ENCODE results near the gene CRY2.

Gene CRY2

DNA sequence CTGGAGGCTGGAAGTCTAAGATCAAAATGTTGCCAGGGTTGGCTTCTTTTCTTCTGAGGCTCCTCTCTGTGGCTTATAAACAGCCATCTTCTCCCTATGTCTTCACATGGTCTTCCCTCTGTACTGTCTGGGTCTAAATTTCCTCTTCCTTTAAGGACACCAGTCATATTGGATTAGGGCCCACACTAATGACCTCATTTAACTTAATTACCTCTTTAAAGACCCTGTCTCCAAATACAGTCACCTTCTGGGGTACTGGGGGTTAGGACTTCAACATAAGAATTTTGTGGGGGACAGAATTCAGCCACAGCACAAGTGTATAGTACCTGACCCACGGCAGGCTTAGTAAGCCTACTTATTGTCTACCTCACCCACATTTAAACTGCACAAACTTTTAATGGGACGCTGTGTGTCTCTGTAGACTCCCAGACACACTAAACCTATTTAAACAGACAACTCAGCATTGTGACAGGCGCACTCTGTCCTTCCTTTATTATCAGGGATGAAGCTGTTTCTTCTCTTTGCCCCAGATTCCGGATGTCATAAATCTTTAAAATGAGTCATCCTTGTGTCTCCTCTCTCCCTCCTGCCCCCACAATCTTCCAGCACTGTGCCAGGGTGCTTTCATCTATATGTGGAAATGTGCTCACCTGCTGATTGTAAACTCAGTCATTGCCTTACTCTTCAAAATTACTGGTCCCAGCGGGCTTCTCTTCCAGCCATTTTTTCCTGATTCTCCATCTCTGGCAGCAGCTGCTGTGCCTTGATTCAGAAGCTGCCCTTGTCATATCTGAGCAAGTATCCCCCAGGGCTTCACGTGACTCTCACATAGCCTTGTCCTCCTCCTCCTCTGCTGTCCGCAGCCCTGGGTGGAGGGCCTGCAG lies 32.8 kb downstream of the CRY2 start:
- peak; percentile 62 for DNase-seq (ENCODE audit: low read depth)
- H3K4me3 ChIP-seq (ENCODE audit: control insufficient read depth, low read depth, low read length) = no peak overlapping the region
- TF ChIP-seq, protein P1, sequence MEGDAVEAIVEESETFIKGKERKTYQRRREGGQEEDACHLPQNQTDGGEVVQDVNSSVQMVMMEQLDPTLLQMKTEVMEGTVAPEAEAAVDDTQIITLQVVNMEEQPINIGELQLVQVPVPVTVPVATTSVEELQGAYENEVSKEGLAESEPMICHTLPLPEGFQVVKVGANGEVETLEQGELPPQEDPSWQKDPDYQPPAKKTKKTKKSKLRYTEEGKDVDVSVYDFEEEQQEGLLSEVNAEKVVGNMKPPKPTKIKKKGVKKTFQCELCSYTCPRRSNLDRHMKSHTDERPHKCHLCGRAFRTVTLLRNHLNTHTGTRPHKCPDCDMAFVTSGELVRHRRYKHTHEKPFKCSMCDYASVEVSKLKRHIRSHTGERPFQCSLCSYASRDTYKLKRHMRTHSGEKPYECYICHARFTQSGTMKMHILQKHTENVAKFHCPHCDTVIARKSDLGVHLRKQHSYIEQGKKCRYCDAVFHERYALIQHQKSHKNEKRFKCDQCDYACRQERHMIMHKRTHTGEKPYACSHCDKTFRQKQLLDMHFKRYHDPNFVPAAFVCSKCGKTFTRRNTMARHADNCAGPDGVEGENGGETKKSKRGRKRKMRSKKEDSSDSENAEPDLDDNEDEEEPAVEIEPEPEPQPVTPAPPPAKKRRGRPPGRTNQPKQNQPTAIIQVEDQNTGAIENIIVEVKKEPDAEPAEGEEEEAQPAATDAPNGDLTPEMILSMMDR (conservative IDR thresholded peaks at IDR 0.05; ENCODE audit: control insufficient read depth, insufficient read depth, low read depth, low read length) = no peak

DNA sequence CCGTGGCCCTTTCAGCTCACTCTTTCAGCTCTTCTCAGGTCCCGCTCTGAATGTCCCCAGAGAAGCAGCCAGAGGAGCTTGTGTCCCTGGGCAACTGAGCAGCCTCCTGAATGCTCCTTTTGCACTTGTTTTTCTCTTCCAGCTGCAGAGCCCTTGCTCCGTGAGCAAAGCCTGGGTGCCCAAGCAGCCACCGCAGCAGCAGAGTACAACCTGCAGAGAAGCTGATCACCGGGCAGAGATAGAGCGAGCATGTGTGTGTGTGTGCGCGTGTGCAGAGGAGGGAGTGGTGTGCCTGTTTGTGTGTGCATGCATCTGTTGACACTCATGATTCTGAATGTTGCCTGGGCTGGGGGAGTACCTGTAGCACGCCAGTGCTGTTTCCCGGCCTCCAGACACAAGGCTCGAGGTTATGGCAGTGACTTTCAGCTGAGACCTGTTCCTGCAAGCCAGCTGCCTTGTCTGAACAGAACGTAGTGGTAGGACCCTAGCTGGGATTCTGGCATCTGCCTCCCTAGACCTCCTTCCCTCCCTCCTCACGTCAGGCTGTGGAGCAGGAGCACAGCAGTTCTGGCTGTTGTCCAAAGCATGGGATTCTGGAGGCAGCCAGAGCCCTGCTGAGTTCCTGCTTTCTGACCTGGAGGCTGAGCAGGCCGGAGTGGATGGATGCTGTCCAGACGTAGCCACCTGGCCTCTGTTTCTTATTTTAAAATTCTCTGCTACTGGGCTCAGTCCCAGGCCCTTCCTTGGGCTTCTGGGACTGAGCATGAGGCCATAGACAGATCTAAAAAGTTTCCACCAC lies 33.7 kb downstream of the CRY2 start:
- TF ChIP-seq, protein P1 (conservative IDR thresholded peaks at IDR 0.05; ENCODE audit: control insufficient read depth, insufficient read depth, low read depth, low read length) = no peak
- DNase-seq (ENCODE audit: low read depth) = no peak

DNA sequence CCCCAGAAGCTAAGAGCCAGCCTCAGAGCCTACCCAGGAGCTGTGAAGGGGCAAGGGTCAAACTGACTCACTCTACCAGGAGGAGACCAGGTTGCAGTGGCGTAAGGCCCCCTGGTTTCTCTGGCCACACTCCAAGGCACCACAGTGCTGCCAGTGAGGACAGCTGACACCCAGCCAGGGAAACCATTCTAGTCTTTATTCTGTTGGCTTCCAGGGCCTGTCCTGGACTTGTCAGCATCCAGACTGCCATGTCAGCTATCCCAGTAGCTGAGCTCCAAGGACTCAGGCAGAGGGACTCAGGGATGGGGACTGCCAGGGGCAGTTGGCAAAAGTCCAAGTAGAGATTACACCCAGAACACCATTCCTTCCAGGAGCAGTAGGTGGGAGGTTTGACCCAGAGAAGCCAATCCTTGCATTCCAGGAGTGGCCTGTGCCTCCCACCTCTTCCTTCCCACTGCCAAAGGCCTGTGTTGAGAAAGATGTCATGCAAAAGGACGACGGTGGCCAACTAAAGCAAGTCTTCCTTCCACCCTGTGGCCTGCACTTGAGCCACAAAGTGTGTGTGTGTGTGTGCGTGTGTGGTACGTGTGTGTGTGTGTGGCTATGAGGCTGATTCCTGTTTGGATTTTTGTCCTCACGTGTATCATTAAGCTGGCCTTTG lies 34.6 kb downstream of the CRY2 start:
- no peak for DNase-seq (ENCODE audit: low read depth)
- H3K4me3 ChIP-seq (ENCODE audit: control insufficient read depth, low read depth, low read length) = no peak overlapping the region
- TF ChIP-seq, protein P1 (conservative IDR thresholded peaks at IDR 0.05; ENCODE audit: control insufficient read depth, insufficient read depth, low read depth, low read length) = no peak

More for the DNA sequence above, 33.7 kb downstream of the CRY2 start:
- no peak overlapping the region for H3K4me3 ChIP-seq (ENCODE audit: control insufficient read depth, low read depth, low read length)

DNA sequence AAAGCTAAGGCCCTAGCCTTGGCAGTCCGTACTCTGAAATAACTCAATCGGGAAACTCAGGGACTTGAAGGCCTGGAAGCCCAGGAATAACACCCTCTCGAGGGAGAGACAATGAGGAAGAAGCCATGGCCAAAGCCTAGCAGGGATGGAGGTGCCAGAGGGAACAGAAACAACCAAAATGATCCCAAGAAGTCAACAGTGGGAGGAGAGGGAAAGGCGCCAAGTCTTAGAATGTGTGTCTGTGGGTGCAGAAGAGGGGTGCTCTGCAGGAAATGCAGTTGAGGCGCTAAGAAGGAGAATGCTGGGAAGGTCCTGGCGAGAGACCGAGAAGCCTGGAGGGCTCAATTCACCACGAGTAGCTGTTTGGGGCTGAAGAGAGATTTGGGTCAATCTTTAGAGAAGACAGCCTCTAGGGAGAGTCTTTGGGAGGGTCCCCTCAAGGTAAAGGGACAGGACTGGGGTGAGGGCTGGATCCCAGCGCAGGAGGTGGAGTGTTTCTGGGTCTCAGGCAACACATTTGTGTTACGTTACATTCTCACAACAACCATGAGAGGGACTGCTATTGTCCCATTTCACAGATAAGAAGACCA lies 37.4 kb downstream of the CRY2 start:
- TF ChIP-seq, protein P1 (conservative IDR thresholded peaks at IDR 0.05; ENCODE audit: control insufficient read depth, insufficient read depth, low read depth, low read length) = no peak
- no peak for DNase-seq (ENCODE audit: low read depth)
- H3K4me3 ChIP-seq (ENCODE audit: control insufficient read depth, low read depth, low read length) = no peak overlapping the region

DNA sequence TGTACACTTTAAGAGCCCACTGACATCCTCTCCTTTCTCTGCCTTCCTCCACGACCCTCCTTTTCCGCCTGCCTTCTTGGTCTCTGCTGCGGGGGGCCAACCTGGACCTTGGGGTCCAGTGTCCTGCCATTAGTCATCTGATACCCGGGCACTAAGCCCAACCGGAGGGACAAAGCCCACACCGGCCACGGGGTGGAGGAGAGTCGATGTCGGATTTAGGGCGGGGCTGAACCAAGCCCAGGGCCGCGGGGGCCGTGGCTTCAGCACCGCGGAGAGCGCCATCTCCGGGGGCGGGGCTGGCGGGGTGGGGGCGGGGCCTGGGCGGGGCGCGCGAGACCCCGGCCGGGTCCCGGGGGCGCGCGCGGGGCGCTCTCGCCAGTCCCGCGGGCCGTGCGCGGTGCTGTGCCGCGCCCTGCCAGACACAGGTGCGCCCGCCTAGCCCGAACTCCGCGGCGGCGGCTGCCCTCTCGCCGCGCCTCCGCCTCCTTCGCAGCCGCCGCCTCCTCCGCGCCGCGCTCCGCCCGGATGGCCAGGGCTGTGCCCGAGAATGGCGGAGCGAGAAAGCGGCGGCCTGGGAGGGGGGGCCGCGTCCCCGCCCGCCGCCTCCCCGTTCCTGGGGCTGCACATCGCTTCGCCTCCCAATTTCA lies 38.1 kb downstream of the CRY2 start, which contains the start of gene MAPK8IP1:
Gene MAPK8IP1 (plus strand): TSS at position 378 of the 647 bp plus-strand sequence. CDS start 170 bp downstream, at position 548.
- peak; percentile 19 for DNase-seq (ENCODE audit: low read depth)
- TF ChIP-seq, protein P1 (conservative IDR thresholded peaks at IDR 0.05; ENCODE audit: control insufficient read depth, insufficient read depth, low read depth, low read length) = no peak
- H3K4me3 ChIP-seq (ENCODE audit: control insufficient read depth, low read depth, low read length) = peak within 1 kb of the TSS; percentile 4

Data from fibroblast of mammary gland (primary cell).